HG02970 (cell line): ENCODE measurements around the gene TMED10.
A peak's percentile ranks its signal among the peaks of the same experiment; 100 is the strongest.

Experiments
- ATAC-seq: cut with Tn5 transposase; IDR thresholded peaks from one replicate; pipeline ENCODE4 v1.9.1; 2021; ENCODE audit warnings: mild to moderate bottlenecking, moderate library complexity, moderate number of reproducible peaks; ENCODE audit not compliant: unreplicated experiment, low FRiP score

Gene TMED10

DNA sequence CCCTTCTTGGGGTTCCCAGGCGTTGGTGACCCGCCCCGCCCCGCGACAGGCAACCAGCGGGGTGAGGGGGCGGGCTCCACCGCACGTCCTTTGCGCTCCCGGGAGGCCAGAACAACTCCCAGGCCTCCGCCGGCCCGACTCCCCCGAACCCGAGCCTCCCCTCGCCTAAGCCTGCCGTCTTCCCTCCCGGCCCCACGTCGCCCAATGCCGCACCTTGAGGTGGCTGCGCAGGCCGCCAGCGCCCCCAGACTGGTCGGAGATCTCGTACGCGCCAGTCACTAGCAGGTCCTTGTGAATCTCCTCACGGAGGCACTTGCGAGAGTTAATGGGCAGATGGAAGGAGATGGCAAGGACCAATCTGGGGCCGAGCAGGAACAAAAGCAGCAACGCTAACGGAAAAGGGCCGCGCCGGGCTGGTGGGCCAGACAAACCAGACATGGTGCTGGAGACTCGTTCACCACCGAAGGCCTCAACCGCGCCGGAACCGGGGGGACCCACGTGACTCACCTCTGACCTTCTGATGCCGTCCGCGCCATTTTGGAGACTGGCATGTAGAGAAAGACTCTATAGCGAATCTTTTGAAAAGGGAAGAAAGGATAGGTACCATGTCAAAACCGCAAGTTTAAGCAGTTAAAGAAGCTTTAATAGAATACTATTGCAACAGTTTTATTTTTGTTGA, at the start of gene TMED10:
Gene TMED10 (minus strand): TSS at position 471 of the 679 bp plus-strand sequence. CDS start 33 bp downstream, at position 438.
- peak; percentile 66 for ATAC-seq

GRCh38 chr14:75224561-75224960, 48.1 kb upstream of the TMED10 start:
- ATAC-seq: no peak

DNA sequence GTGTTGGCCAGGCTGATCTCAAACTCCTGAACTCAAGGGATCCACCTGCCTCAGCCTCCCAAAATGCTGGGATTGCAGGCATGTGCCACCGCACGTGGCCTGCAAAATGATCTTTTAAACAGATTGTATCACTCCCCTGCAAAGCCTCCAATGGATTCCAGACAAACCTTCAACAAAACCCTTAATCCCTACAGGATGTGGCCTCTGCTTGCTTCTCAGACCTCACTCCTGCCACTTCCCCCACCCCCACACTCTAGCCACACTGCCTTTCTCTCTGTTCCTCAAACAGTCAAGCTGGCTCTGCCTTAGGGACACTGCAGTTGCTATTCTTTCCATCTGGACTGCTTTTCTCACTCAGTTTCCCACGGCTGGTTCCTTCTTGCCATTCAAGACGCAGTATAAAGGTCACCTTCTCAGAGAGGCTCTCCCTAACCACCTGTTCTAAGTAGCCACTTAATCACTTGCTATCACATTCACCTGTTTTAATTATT, 47.3 kb upstream of the TMED10 start:
- no peak for ATAC-seq

DNA sequence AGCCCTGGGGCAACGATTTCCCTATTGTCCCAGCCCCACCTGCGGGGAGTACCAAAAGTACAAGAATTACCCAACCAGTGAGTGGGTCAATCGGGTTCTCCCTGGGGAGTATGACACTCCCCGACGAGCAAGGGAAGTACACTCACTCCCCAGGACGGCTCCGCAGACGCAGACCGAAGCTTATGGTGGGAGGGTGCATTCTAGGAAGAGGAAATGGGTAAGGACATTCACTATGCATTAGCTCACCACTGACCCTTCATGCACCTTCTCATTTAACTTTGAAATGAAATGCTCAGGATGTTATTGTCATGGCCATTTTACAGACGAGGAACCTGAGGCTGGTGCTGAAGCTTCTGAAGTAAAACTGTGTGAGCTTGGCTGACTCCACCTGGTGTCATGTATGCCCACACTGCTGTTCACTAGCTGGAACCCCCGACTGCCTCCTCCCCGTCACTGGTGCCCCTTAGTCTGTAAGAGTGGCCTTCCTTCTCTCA, 45.8 kb upstream of the TMED10 start:
- no peak for ATAC-seq

- no peak for ATAC-seq
Measured at GRCh38 chr14:75221797-75222196, 45.4 kb upstream of the TMED10 start.

DNA sequence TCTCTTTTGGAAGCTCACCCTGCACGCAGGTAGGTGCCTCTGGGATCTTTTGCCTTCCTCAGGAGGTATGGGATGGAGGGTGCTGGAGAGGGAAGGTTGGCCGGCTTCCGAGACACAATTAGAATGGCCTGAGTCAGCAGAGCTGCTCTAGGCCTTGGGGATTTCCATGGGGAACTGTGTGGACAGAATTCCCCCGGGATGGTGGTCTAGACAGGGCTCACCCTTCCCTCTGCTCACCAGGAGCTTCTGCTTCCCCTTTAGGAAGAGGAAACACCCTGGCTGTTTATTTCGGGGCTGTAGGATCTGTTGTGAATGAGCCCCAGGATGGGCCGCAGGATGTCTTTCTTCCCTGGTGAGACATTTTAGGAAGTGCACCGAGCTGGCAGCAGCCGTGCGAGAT, 43.7 kb upstream of the TMED10 start:
- ATAC-seq: no peak

DNA sequence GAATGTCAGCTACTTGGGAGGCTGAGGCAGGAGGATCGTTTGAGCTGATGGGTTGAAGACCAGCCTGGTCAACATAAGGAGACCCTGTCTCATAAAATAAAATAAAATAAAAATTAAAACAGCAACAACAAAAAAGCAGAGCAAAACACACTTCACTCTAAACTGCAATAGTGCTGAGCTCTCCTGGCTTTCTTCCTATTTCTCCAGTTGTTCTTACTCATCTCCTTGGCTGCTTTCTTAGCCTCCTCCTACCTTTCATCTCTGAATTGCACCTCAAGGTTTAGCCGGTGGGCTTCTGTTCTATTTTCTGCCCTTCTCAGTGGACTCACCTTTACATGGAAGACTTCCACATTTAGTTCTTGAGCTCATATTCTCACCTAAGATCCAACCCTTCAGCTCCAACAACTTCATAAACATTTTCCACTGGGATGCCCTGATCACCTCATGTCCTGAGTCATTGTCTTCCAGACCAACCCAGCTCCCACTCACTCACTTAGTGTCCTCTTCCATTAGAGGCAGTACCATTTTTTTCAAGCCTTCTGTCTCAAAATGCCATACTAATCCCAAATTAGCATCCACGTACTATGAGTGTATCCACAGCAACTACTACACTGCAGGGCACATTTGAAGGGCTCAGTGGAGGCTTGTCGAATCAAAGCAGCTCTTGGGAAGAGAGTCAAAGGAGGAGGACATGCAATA, 41.2 kb upstream of the TMED10 start:
- ATAC-seq: no peak

- ATAC-seq: no peak
Measured at GRCh38 chr14:75216427-75217006, 40.1 kb upstream of the TMED10 start.

GRCh38 chr14:75215520-75215919, 39.1 kb upstream of the TMED10 start:
- ATAC-seq: no peak

DNA sequence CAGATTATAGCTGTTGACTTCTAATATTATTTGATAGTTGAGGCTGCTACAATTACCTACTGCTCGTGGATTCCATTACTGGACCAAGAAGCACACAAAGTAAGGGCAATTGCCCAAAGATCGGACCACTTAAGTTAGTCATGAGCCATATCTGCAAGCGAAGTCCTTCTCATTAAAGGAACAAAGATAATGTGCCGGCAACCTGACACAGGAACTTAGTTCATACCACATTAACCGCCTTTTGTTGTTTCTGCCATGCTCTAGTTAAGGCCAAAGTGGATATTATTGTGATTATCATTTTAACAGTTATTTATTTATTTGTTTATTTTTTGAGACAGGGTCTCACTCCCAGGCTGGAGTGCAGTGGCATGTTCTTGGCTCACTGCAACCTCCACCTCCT, 38.1 kb upstream of the TMED10 start:
- ATAC-seq: no peak

GRCh38 chr14:75213172-75213571, 36.8 kb upstream of the TMED10 start:
- ATAC-seq: no peak

DNA sequence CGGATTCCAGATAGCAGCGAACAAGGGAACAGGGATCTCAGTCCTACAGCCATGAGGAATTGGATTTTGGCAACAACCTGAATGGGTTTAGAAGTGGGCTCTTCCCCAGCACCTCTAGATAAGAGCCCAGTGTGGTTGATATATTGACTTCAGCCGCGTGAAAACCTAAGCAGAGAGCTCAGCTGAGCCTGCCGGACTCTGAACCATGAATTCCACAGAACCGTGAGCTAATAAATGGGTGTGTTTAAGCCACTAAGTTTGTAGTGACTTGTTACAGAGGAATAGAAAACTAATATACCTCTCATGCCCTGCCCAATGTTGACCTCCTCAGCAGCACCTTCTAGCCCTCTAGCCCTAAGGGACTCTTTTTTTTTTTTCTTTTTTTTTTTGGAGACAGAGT, 32.4 kb upstream of the TMED10 start:
- ATAC-seq: no peak

DNA sequence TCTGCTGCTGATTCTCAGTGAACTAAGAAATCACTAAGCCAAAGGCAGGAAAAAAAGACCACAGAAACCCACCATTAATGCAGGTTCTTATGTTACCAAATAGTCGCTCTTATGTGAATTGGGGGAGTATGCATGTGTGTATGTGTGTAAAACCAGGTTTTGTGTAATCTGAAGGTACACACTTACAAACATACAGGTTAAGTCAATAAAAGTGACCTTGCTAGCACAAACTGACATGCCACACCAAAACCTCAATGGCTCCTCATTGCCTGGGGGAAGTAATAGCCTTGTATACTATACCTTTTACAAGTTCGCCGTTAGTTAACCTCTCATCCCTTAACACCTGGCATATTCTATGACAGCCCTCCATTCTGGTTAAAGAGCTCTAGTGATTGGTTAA, 29.8 kb upstream of the TMED10 start:
- ATAC-seq: no peak

DNA sequence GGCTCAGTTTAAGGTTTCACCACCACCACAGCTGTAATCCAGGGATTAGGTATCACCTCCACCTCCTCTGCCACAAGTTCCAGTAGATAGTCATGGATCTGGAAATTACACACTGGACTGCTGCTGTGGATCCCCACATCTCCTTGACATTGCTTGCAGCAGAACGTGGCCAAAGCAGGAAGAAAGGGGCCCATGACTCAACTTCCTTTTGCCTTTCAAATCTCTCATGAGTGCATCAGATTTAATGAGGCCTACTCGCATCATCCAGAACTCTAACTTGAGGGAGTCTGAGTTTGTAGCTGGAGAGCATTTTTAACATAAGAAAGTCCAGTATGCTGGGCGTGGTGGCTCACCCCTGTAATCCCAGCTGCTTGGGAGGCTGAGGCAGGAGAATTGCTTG, 29.2 kb upstream of the TMED10 start:
- no peak for ATAC-seq

- ATAC-seq: no peak
Measured at GRCh38 chr14:75204116-75204515, 27.7 kb upstream of the TMED10 start.

GRCh38 chr14:75202657-75203056, 26.2 kb upstream of the TMED10 start:
- no peak for ATAC-seq

DNA sequence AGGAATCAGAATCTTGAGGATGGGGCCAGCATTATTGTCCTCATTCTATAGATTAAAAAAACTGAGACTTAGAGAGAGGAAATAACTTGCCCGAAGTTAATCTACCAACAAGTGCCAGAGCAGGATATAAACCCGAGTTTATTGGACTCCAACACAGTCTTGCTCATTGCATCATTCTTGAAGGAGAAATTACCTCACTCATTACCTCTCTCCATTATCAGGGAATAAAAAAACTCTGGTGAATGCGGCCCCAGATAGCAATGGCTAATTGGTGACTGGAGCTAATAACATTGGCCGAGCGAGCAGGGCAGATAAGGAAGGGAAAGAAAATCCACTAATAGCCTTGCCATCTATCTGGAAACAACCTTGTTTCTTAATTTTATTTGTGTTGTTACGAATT, 24.7 kb upstream of the TMED10 start:
- ATAC-seq: no peak

- ATAC-seq: no peak
Measured at GRCh38 chr14:75200451-75200850, 24.0 kb upstream of the TMED10 start.

DNA sequence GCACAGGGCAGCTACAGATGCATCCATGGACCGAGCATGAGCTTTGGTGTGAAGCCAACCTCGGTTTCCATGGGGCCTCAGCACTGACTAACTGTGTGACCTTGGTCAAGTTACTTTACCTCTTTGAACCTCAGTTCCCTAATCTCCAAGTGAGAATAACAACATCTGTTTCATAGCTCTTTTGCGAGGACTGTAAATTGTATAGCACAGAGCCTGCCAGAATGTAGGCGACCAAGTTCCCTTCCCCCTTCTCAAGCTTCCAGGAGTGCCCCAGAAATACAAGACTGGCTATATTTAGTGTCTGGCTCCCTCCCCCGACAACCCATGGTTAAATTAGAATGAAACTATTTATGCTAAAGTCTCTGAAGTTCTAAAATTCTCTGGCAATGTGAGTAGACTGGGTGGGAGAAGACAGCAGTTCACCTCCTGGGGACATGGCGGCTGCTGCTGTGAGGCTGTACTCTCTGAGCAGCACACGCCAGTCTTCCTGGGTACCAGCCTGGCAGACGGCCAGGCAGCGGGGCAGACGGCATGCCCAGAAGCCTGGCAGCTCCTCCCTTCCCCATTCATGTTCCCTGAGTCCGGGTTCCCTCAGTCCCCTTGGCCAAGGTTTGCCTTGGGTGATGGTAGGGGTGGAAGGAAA, 22.0 kb upstream of the TMED10 start:
- ATAC-seq: no peak

DNA sequence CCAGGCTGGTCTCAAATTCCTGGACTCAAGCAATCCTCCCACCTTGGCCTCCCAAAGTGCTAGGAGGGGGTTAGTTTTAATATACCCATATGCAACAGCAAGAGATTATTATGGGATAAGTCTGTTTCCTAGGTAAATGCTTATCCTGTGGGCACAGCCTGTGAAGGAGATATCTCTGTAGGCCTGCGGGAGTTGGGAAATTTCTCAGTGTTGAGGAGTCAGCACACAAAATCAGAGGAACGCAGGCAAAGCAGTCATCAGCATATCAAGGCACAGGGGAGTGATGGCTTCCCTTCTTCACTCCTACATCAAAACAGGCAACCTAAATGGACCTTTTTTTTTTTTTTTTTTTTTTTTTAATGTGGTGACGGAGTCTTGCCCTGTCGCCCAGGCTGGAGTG, 20.9 kb upstream of the TMED10 start:
- ATAC-seq: no peak

DNA sequence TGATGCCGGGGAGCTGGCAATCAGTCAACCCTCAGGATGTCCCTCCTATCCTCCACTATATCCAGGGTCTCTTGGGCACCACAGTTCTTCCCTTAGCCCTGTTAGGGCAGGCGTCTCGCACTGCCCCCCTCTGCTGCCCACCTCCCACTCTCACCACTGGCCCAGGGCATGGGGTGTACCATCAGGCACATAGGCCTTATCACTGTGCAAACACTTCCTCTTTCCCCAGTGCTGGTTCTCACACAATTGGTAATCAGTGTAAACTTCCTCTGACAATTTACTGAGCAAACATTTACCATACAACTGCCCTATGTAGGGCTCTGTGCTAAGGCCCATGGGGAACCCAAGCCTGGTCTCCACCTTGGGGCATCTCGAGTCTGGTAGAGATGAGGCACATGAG, 20.1 kb upstream of the TMED10 start:
- no peak for ATAC-seq
